ENCODE results near the gene ATP23.

DNA sequence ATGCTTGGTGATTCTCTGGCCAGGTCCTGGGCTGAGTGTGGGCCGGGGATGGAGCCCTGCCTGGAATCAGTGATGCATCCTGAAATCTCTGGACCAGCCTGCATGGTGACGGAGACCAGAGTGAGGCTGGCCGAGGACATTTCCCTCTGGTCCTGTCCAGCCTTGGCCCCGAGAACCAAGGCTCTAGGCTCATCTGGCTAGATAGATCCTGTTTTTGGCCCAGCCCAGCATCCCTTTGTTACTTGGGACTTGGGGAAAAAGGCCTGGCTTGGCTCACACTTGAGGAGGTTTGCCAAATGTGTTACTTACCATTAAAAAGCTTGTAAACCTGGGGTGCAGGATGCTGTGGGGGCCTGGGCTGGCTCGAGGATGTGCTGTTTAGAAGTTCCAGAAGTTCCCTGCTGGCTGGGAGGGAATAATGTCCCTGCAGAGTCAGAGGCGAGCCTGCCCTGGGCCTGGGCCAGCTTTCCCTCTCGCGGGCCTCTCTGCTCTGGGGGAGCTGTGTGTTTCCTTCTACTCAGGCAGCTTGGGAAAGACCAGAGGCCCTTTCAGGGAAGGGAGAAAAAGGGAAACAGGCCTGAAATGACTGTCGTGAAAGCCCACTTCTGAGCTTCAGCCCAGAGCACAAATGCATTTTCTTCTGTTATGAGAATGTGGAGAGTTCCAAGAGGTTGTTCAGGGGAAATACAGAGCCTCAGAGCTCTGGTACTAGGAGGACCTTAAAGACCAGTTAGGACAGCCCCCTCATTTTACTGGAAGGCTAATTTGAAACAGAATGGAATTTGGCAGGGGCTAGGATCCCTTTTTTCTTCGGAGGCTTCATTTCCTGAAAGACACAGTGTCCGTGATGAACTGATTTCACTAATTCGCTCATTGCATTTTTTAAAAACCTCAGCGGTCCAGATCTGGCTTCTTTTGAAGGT is 47.7 kb upstream of the ATP23 start:
- TF ChIP-seq, protein P1, sequence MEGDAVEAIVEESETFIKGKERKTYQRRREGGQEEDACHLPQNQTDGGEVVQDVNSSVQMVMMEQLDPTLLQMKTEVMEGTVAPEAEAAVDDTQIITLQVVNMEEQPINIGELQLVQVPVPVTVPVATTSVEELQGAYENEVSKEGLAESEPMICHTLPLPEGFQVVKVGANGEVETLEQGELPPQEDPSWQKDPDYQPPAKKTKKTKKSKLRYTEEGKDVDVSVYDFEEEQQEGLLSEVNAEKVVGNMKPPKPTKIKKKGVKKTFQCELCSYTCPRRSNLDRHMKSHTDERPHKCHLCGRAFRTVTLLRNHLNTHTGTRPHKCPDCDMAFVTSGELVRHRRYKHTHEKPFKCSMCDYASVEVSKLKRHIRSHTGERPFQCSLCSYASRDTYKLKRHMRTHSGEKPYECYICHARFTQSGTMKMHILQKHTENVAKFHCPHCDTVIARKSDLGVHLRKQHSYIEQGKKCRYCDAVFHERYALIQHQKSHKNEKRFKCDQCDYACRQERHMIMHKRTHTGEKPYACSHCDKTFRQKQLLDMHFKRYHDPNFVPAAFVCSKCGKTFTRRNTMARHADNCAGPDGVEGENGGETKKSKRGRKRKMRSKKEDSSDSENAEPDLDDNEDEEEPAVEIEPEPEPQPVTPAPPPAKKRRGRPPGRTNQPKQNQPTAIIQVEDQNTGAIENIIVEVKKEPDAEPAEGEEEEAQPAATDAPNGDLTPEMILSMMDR (IDR thresholded peaks at IDR 0.05), result peak in 3 of 7 experiments; percentile 11 to 23 (median 18)
- peak in 2 of 3 donors; percentile 30 to 41 for TF ChIP-seq POLR2A (IDR thresholded peaks at IDR 0.05)

Data from body of pancreas (tissue), 4 donors.